Renal cortical epithelial cell (primary cell): ENCODE data around the gene LAG3. TPM values are rescaled to one million over a fixed set of nuclear protein-coding genes. Genes with fewer than 3 reads are reported as not detected.

ENCODE experiments used
- DNase-seq: peaks from one replicate; pipeline ENCODE4 v3.0.0-alpha.2; 2011; ENCODE audit warnings: low read depth
- total RNA-seq: library from RNA; depleted of rRNA; stranded (reverse); fragments of >200 nt; gene quantifications from 2 replicates; pipeline ENCODE4 v1.2.3, GENCODE V29; 2014

LAG3 gene
- total RNA-seq, 1 donor from 2014 or later, result not detected

- DNase-seq, result peak; percentile 95
Observed at GRCh38 chr12:6752921-6753771, 19.2 kb upstream of the LAG3 start, which contains the start of gene MLF2. Gene MLF2 (minus strand): TSS chr12:6753141. CDS start chr12:6752334, 807 bp downstream.

- DNase-seq, result no peak
Observed at GRCh38 chr12:6753772-6754356, 18.5 kb upstream of the LAG3 start.

- no peak for DNase-seq
Observed at GRCh38 chr12:6754411-6754810, 17.9 kb upstream of the LAG3 start.

- no peak for DNase-seq
Observed at GRCh38 chr12:6757028-6757690, 15.2 kb upstream of the LAG3 start.

- no peak for DNase-seq
Observed at GRCh38 chr12:6758506-6759095, 13.7 kb upstream of the LAG3 start.

- DNase-seq, result no peak
Observed at GRCh38 chr12:6759741-6760140, 12.6 kb upstream of the LAG3 start.

GRCh38 chr12:6763380-6763779 is 8.9 kb upstream of the LAG3 start:
- no peak for DNase-seq

GRCh38 chr12:6764011-6764828 is 8.1 kb upstream of the LAG3 start:
- DNase-seq, result peak; percentile 99

GRCh38 chr12:6765048-6765633 is 7.2 kb upstream of the LAG3 start:
- DNase-seq, result no peak

- DNase-seq, result peak; percentile 79
Observed at GRCh38 chr12:6765634-6766581, 6.4 kb upstream of the LAG3 start, which contains the start of gene PTMS. Gene PTMS (plus strand): TSS chr12:6766363. CDS start chr12:6766706, 343 bp downstream.

- peak; percentile 32 for DNase-seq
Observed at GRCh38 chr12:6766651-6767349, 5.5 kb upstream of the LAG3 start.

- no peak for DNase-seq
Observed at GRCh38 chr12:6767353-6768319, 4.7 kb upstream of the LAG3 start.

GRCh38 chr12:6768437-6768914 is 3.8 kb upstream of the LAG3 start:
- DNase-seq, result no peak

- DNase-seq, result no peak
Observed at GRCh38 chr12:6768990-6769389, 3.3 kb upstream of the LAG3 start.

- DNase-seq, result no peak
Observed at GRCh38 chr12:6769666-6770065, 2.7 kb upstream of the LAG3 start.

GRCh38 chr12:6770094-6770493 is 2.2 kb upstream of the LAG3 start:
- no peak for DNase-seq

- no peak for DNase-seq
Observed at GRCh38 chr12:6770600-6770999, 1.7 kb upstream of the LAG3 start.

GRCh38 chr12:6771091-6771495 is 1.2 kb upstream of the LAG3 start:
- no peak for DNase-seq
